ENCODE data around the gene SMYD3. TPM values are rescaled to one million over a fixed set of nuclear protein-coding genes. Genes with fewer than 3 reads are reported as not detected.
A peak's percentile ranks its signal among the peaks of the same experiment; 100 is the strongest.
"Not testable (repeated sequence)": the region's sequence is repeated elsewhere in the genome, so short reads cannot be mapped to it uniquely, and the experiment has no call there.

Gene SMYD3
- total RNA-seq, 2 experiments from 2014 or later: 18.1 to 26.8 TPM

DNA sequence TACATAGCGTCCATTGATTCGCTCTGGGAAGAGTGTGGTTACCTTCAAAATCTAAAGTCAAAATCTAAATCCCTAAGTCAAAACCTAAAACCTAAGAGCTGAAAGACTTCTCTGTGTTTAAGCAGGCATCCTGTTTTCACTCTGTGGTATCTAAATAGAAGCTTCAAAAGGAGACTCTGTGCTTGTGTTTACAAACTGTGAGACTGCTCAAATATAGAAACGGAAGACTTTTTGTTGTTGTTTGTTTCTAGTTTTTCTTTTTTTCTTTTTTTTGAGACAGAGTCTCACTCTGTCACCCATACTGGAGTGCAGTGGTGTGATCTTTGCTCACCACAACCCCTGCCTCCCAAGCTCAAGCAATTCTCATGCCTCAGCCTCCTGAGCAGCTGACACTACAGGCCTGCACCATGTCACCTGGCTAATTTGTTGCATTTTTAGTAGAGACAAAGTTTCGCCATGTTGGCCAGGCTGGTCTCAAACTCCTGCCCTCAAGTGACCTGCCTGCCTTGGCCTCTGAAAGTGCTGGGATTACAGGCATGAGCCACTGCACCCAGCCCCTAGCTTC lies 425.9 kb downstream of the SMYD3 start:
- CTCF ChIA-PET: interaction anchor here (1.8 kb wide), 1 partner anchor 15 kb away, joined by 3 read pairs; no protein-coding TSS in a partner anchor
- no peak for ATAC-seq
- H3K36me3 Mint-ChIP-seq: peaks cover 4% of the 10 kb centered on the region
- no peak overlapping the region for H3K27ac Mint-ChIP-seq
- peaks cover 5% of the 10 kb centered on the region for H3K4me1 Mint-ChIP-seq
- peaks cover 4% of the 10 kb centered on the region for H3K9me3 Mint-ChIP-seq (ENCODE audit: low read depth)
- no peaks in the 10 kb centered on the region for H3K27me3 Mint-ChIP-seq
- H3K4me3 Mint-ChIP-seq: no peak overlapping the region
- DNase-seq: no peak

DNA sequence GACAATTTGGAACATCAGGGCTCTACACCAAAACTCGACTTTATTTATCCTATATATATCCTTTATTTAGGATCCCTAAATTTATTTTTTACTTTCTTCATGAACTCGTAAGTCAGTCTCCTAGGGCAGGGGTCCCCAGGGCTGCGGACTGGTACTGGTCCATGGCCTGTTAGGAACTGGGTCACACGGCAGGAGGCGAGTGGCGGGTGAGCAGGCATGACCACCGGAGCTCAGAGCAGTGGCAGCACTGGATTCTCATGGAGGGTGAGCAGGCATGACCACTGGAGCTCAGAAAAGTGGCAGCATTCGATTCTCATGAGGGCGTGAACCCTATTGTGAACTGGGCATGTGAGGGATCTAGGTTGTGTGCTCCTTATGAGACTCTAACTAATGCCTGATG lies 427.0 kb downstream of the SMYD3 start:
- Mint-ChIP-seq H3K36me3 (peaks cover 4% of the 10 kb centered on the region), H3K27ac (no peak overlapping the region), H3K9me3 (ENCODE audit: low read depth) (peaks cover 4% of the 10 kb centered on the region), H3K4me1 (peaks cover 5% of the 10 kb centered on the region), H3K4me3 (no peak overlapping the region), H3K27me3 (no peaks in the 10 kb centered on the region)
- DNase-seq (no peak), ATAC-seq (no peak)
- CTCF ChIA-PET: interaction anchor here (1.8 kb wide), 1 partner anchor 13 kb away, joined by 3 read pairs; no protein-coding TSS in a partner anchor

DNA sequence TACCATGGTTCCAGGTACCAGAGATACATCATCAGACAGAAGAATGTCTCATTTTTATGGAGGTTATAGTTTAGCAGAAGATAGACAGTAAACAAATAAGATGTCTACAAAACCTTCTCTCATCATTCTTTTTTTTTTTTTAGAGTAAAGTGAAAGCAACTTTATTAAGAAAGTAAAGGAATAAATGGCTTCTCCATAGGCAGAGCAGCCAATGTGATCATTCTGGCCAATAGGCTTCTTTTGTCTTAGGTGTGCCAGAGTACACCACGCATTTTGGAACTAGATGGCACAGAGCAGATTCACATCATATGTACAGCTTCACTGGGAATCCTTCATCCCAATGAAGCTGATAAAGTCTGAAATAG lies 428.2 kb downstream of the SMYD3 start:
- Mint-ChIP-seq H3K27ac (no peak overlapping the region), H3K9me3 (ENCODE audit: low read depth) (peaks cover 4% of the 10 kb centered on the region)

DNA sequence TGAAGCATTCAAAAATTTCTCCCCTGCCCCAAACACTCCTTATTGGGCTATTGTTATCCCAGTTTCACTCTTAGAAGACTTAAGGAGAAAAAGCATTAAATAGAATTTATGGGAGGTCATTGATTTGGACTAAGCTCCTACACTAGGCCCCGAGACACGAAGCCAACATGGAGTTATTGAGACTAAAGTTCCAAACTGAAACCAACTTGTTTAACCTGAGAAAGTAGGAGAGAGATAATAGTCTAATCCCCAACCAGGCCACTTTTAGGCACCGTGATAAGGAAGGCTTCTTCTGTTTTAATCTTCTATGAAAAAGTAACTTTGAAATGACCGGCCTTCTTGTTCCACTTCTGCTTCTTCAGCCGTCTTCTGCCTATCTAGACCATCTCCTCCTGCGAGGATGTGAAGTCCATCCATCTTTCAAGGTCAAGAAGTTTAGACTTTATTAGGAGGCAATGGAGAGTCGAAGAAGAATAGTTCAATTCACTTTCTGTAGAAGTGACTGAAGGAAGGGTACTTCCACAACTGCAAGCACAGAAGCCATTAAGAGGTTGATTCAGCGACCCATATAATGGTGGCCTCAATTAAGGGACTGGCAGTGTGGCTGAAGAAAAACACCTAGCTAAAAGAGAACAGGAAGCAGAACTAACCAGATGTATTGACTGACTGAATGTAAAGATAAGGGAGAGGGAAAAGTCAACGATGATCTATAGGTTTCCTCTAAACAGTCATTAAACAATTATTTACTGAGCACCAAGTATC lies 428.8 kb downstream of the SMYD3 start:
- no peak for ATAC-seq
- Mint-ChIP-seq H3K27ac (no peak overlapping the region), H3K9me3 (ENCODE audit: low read depth) (peaks cover 4% of the 10 kb centered on the region), H3K4me1 (peaks cover 5% of the 10 kb centered on the region), H3K27me3 (no peaks in the 10 kb centered on the region), H3K4me3 (no peak overlapping the region), H3K36me3 (peaks cover 6% of the 10 kb centered on the region)
- no peak for DNase-seq
- CTCF ChIA-PET: no interaction called here

More for the DNA sequence above, 428.2 kb downstream of the SMYD3 start:
- H3K36me3 Mint-ChIP-seq: peaks cover 6% of the 10 kb centered on the region
- CTCF ChIA-PET: no interaction called here
- DNase-seq (no peak), ATAC-seq (no peak)
- H3K4me1 Mint-ChIP-seq: peaks cover 5% of the 10 kb centered on the region
- no peaks in the 10 kb centered on the region for H3K27me3 Mint-ChIP-seq
- H3K4me3 Mint-ChIP-seq: no peak overlapping the region

DNA sequence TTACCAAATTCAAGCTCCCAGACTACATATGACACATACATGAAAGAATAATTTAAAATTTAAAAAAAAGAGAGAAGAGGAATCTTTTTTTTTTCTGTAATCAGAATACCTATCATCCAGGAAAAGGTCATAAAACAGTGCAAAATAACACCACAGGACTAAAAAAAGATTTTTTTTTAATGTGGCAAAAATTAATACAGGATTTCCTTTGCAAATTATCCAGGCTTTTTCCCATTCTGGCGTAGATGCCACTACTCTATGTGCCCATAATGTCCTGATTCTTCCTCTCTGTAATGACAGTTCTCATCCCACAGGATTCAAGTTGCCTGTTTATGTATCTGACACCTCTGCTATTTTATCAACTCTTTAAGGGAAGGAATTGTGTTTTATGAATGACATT lies 429.6 kb downstream of the SMYD3 start:
- DNase-seq (no peak), ATAC-seq (no peak)
- no peaks in the 10 kb centered on the region for H3K27me3 Mint-ChIP-seq
- peaks cover 3% of the 10 kb centered on the region for H3K9me3 Mint-ChIP-seq (ENCODE audit: low read depth)
- no peak overlapping the region for H3K27ac Mint-ChIP-seq
- H3K4me1 Mint-ChIP-seq: peaks cover 5% of the 10 kb centered on the region
- CTCF ChIA-PET: no interaction called here
- H3K36me3 Mint-ChIP-seq: peaks cover 5% of the 10 kb centered on the region
- H3K4me3 Mint-ChIP-seq: no peak overlapping the region

DNA sequence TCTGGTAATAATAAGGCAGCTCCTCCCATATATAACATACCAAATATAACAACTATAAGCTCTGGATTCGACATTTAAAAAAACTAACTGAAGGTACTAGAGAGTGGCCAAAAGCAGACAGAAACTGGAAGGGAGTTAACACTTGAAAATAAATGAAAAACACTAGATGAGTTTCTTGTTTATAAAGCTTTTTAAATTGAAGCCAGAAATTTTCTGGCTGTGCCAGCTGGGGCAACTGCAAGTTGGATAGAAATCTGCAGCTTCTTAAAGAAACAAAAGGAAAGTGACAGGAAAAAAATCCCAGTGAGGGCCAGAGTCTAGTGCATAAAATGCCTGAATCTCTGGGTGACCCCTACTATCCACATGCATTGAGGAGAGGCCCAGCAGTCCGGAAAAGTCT lies 432.7 kb downstream of the SMYD3 start:
- peaks cover 3% of the 10 kb centered on the region for H3K4me1 Mint-ChIP-seq
- DNase-seq: no peak
- no peak overlapping the region for H3K27ac Mint-ChIP-seq
- ATAC-seq: no peak
- no peak overlapping the region for H3K4me3 Mint-ChIP-seq
- peaks cover 2% of the 10 kb centered on the region for H3K36me3 Mint-ChIP-seq
- CTCF ChIA-PET: interaction anchor here (0.7 kb wide), 1 partner anchor 26 kb away, joined by 3 read pairs; no protein-coding TSS in a partner anchor
- H3K9me3 Mint-ChIP-seq (ENCODE audit: low read depth): no peaks in the 10 kb centered on the region
- no peaks in the 10 kb centered on the region for H3K27me3 Mint-ChIP-seq

DNA sequence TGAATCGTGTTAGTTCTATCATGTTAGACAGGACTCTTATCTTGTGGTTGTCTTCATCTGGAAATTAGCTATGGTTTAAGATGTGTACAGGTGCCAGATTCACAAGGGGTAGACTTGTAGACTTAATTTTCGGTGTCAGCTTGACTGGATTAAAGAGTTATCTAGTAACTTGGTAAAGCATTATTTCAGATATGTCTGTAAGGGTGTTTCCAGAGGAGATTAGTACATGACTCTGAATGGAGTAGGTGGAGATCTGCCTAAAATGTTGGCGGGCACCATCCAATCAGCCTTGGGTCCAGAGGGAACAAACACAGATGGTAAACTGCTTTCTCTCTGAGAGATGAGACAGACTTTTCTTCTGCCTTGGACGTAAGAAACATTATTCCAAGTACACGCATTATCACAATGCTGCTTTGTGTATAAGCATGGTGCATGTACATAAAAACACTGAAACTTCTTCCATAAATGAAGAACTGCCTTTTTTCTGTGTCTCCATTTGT lies 434.6 kb downstream of the SMYD3 start:
- H3K9me3 Mint-ChIP-seq (ENCODE audit: low read depth): no peaks in the 10 kb centered on the region
- no peak overlapping the region for H3K4me3 Mint-ChIP-seq
- H3K27me3 Mint-ChIP-seq: no peaks in the 10 kb centered on the region
- H3K4me1 Mint-ChIP-seq: peaks cover 6% of the 10 kb centered on the region
- no peak for ATAC-seq
- no peak overlapping the region for H3K27ac Mint-ChIP-seq
- CTCF ChIA-PET: no interaction called here
- H3K36me3 Mint-ChIP-seq: peaks cover 2% of the 10 kb centered on the region
- no peak for DNase-seq

DNA sequence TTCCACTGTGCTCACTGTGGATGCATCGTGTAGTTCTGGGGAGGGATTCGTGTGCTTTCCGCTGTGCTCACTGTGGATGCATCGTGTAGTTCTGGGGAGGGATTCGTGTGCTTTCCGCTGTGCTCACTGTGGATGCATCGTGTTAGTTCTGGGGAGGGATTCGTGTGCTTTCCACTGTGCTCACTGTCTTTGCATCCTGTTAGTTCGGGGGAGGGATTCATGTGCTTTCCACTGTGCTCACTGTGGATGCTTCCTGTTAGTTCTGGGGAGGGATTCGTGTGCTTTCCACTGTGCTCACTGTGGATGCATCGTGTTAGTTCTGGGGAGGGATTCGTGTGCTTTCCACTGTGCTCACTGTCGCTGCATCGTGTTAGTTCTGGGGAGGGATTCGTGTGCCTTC lies 435.1 kb downstream of the SMYD3 start:
- H3K4me3 Mint-ChIP-seq; H3K9me3 Mint-ChIP-seq (ENCODE audit: low read depth); H3K27me3 Mint-ChIP-seq; CTCF ChIA-PET; ATAC-seq; DNase-seq; H3K4me1 Mint-ChIP-seq; H3K36me3 Mint-ChIP-seq; H3K27ac Mint-ChIP-seq: not testable (repeated sequence)

DNA sequence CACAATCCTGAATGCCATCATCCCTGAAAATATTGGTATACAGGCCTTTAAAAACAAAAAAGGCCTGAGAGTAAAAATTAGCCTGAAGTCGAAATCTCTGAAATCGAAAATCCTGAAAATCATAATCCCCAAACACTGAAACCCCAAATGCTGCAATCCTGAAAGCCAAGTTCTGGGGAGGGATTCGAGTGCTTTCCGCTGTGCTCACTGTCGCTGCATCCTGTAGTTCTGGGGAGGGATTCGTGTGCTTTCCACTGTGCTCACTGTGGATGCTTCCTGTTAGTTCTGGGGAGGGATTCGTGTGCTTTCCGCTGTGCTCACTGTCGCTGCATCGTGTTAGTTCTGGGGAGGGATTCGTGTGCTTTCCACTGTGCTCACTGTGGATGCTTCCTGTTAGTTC lies 435.5 kb downstream of the SMYD3 start:
- H3K4me3 Mint-ChIP-seq; H3K4me1 Mint-ChIP-seq; H3K27me3 Mint-ChIP-seq; DNase-seq; H3K27ac Mint-ChIP-seq; H3K9me3 Mint-ChIP-seq (ENCODE audit: low read depth); CTCF ChIA-PET; H3K36me3 Mint-ChIP-seq; ATAC-seq: not testable (repeated sequence)

DNA sequence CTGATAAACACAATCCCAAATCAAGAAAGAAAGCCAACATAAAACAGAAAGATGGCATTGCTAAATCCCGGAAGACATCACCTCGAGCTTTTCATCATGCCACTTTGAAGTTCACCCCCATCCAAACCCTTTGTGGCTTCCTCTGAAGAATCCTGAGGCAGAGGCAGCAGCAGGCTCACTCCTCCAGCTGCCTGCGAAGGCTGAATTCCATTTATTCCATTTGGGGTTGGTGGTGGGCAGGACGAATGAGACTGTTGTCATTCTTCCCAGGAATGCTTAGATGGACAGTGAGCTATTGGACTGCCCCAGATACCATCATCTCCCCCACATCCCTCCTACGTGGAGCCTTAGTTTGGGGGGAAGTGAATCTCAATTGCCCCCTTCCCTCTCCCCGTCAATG lies 437.5 kb downstream of the SMYD3 start:
- CTCF ChIA-PET: interaction anchor here (1.1 kb wide), 1 partner anchor 18 kb away, joined by 3 read pairs; no protein-coding TSS in a partner anchor
- Mint-ChIP-seq H3K4me3 (no peak overlapping the region), H3K4me1 (peaks cover 8% of the 10 kb centered on the region)

DNA sequence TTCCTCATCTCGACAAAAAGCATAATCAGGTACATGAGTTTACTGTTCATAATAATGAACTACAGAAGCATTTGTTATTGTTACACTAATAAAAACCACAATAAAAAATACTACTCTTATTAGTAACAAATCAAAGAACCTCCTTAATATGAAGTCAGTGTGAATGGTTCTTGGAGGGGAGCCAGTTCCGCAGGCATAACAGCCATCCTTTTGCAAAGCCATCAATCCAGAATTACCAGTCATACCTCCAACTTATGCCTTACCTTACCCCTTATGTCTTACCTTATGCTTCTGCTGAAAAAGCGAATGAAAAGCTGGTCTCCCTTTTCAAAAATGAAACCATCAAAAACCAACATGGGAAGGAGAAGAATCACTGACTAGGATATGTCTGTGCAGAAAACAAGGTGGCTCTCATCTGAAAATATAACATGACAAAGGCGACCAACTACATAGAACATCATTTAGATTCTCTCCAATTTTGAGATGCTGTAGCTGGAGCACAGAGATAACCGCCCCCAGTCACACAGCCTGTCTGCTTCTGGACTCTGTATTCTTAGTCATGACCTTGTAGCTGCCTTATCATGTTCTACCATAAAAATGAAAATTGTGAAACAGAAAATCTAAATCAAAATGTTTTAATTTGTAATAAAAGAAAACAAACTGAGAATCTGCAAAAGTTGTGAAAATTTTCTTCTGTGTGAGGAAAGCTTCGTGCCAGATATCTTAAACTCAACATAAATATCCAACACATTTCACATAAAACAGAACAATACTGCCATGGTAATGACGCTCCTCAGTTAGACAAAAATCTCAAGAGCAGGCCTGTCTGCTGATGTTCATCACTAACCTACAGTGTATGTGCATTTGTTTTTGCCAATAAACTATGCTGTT lies 438.2 kb downstream of the SMYD3 start:
- Mint-ChIP-seq H3K9me3 (ENCODE audit: low read depth) (no peaks in the 10 kb centered on the region), H3K27me3 (no peaks in the 10 kb centered on the region), H3K36me3 (no peaks in the 10 kb centered on the region), H3K4me3 (no peak overlapping the region), H3K4me1 (peaks cover 8% of the 10 kb centered on the region), H3K27ac (no peak overlapping the region)
- CTCF ChIA-PET: interaction anchor here (1.1 kb wide), 1 partner anchor 19 kb away, joined by 3 read pairs; no protein-coding TSS in a partner anchor
- ATAC-seq: no peak
- DNase-seq: no peak

More for the DNA sequence above, 437.5 kb downstream of the SMYD3 start:
- ATAC-seq (no peak), DNase-seq (no peak)
- no peak overlapping the region for H3K27ac Mint-ChIP-seq
- H3K36me3 Mint-ChIP-seq: no peaks in the 10 kb centered on the region
- H3K27me3 Mint-ChIP-seq: no peaks in the 10 kb centered on the region
- no peaks in the 10 kb centered on the region for H3K9me3 Mint-ChIP-seq (ENCODE audit: low read depth)

DNA sequence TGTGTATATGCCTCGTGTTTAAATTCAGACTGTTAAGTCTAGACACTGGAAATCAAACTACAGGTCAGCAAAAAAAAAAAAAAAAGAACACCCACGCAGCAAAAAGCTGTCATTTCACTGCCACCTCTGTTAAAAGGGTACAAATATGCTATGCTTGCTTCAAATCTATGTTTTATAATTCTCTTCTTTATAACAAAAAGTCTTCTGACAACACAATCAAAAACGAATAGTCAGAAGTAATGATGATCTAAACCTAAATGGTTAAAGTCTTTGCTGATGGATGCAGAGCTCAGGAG lies 438.9 kb downstream of the SMYD3 start:
- no peaks in the 10 kb centered on the region for H3K36me3 Mint-ChIP-seq
- H3K4me3 Mint-ChIP-seq: no peak overlapping the region

DNA sequence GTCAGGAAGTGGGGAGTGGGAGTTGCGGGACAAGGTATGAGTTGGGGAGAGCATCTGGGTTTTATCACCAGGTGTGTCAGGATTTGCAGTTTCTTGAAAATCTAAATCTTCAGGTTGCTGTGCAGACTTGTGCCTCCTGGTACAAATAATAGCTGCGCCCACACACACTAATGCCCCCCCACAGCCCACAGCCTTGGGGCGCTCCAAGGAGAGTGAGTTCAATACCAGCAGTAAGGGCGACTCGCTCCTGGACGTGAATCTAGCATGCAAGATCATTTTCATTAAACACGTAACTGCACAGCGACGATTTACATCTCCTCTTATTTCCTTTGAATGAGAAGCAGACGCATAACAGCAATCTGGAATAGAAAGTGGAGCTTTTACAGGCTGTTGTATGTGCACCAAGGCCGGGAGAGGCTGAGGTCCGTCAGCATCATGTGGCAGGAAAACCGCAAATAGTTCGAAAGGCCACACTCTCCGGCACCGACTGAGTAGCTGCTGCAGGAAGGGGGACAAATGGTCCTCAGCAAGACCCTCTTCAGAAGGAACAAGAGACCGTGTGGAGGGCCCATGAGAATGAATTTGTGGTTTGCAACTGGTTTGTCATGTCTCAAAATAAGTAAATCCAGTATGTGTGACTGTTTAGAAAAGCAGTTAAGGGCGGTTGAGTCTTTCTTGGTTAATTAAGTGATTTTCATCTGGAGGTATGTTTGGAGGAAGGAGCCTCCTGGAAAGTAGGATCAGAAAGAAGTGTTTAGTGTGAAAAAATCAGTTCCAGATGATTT lies 439.5 kb downstream of the SMYD3 start:
- no peaks in the 10 kb centered on the region for H3K27me3 Mint-ChIP-seq
- ATAC-seq (no peak), DNase-seq (peak; percentile 41)
- CTCF ChIA-PET: interaction anchor here (1.5 kb wide), 1 partner anchor 13 kb away, joined by 3 read pairs; no protein-coding TSS in a partner anchor
- no peaks in the 10 kb centered on the region for H3K36me3 Mint-ChIP-seq
- H3K9me3 Mint-ChIP-seq (ENCODE audit: low read depth): no peaks in the 10 kb centered on the region
- peaks cover 8% of the 10 kb centered on the region for H3K4me1 Mint-ChIP-seq
- H3K27ac Mint-ChIP-seq: no peak overlapping the region
- H3K4me3 Mint-ChIP-seq: no peak overlapping the region

More for the DNA sequence above, 438.9 kb downstream of the SMYD3 start:
- Mint-ChIP-seq H3K27me3 (no peaks in the 10 kb centered on the region), H3K27ac (no peak overlapping the region), H3K9me3 (ENCODE audit: low read depth) (no peaks in the 10 kb centered on the region), H3K4me1 (peaks cover 8% of the 10 kb centered on the region)
- CTCF ChIA-PET: no interaction called here
- DNase-seq: no peak
- no peak for ATAC-seq
